Naive thymus-derived CD4-positive, alpha-beta T cell (primary cell): ENCODE measurements around the gene KCNV2. TPM values are rescaled to one million over a fixed set of nuclear protein-coding genes. Genes with fewer than 3 reads are reported as not detected.

Experiments used
- ATAC-seq: fragments of 150-1000 bp; cut with Tn5 transposase; 2 replicates; pipeline ENCODE4 v1.10.0; 2021; ENCODE audit warnings: mild to moderate bottlenecking, moderate library complexity
- CTCF ChIA-PET: fragments of 350-600 bp; sonication (Branson Sonifier 250); formaldehyde crosslinking; loops from one replicate; lab custom pipeline; 2021; ENCODE audit warnings: antibody characterized with exemption; lab: Charles Lee
- POLR2A ChIA-PET: fragments of 350-600 bp; sonication (Branson Sonifier 250); formaldehyde crosslinking; loops from one replicate; lab custom pipeline; 2021; ENCODE audit warnings: antibody characterized with exemption, inconsistent platforms; lab: Charles Lee
- DNase-seq, 9 donors: peaks; one replicate each; pipeline versions ENCODE4 v3.0.0 to v3.0.0-alpha.2; 2020 to 2022; ENCODE audit warnings: mixed read lengths in 1 of 9
- H3K27ac ChIP-seq: one replicate; pipeline ENCODE4 v1.7.0; 2013; ENCODE audit warnings: mild to moderate bottlenecking, low read depth, low read length, moderate library complexity
- H3K27me3 ChIP-seq, 2 donors: one replicate each; pipeline ENCODE4 v1.7.0; 2013; ENCODE audit warnings: low read length in 2 of 2, mild to moderate bottlenecking in 2 of 2, moderate library complexity in 2 of 2; ENCODE audit not compliant: control insufficient read depth in 2 of 2, insufficient read depth in 2 of 2
- H3K36me3 ChIP-seq, 3 experiments: 1 replicate in 2 of 3; 2 replicates in 1 of 3; pipeline ENCODE4 v1.7.0; 2013; ENCODE audit warnings: low read length in 3 of 3, mild to moderate bottlenecking in 3 of 3, moderate library complexity in 1 of 3; ENCODE audit not compliant: insufficient read depth in 3 of 3, control insufficient read depth in 2 of 3
- H3K4me1 ChIP-seq, 2 donors: one replicate each; pipeline ENCODE4 v1.7.0; 2013; ENCODE audit warnings: low read length in 2 of 2, mild to moderate bottlenecking in 2 of 2, moderate library complexity in 1 of 2; ENCODE audit not compliant: control insufficient read depth in 2 of 2, insufficient read depth in 2 of 2
- H3K4me3 ChIP-seq: 2 replicates; pipeline ENCODE4 v1.7.0; 2013; ENCODE audit warnings: mild to moderate bottlenecking, low read length
- H3K9me3 ChIP-seq, 3 experiments: 1 replicate in 2 of 3; 2 replicates in 1 of 3; pipeline ENCODE4 v1.7.0; 2013; ENCODE audit warnings: low read length in 3 of 3; ENCODE audit not compliant: control insufficient read depth in 2 of 3
- H3K27ac Mint-ChIP-seq, 9 donors: one replicate each; pipeline ENCODE4 v1.8.0; 2020 to 2022; ENCODE audit warnings: mixed read lengths in 9 of 9, mild to moderate bottlenecking in 8 of 9, moderate library complexity in 5 of 9, inconsistent platforms in 2 of 9
- H3K27me3 Mint-ChIP-seq, 5 donors: one replicate each; pipeline ENCODE4 v1.8.0; 2021 to 2022; ENCODE audit warnings: mixed read lengths in 5 of 5, mild to moderate bottlenecking in 1 of 5
- H3K36me3 Mint-ChIP-seq, 5 donors: one replicate each; pipeline ENCODE4 v1.8.0; 2020 to 2022; ENCODE audit warnings: mixed read lengths in 5 of 5, mild to moderate bottlenecking in 3 of 5, inconsistent platforms in 1 of 5
- H3K4me1 Mint-ChIP-seq, 7 donors: one replicate each; pipeline ENCODE4 v1.8.0; 2020 to 2022; ENCODE audit warnings: mixed read lengths in 7 of 7, mild to moderate bottlenecking in 3 of 7, inconsistent platforms in 1 of 7
- H3K4me3 Mint-ChIP-seq, 10 donors: one replicate each; pipeline ENCODE4 v1.8.0; 2020 to 2022; ENCODE audit warnings: mild to moderate bottlenecking in 10 of 10, mixed read lengths in 10 of 10, moderate library complexity in 6 of 10, inconsistent platforms in 2 of 10
- H3K9me3 Mint-ChIP-seq, 11 donors: one replicate each; pipeline ENCODE4 v1.8.0; 2020 to 2022; ENCODE audit warnings: mixed read lengths in 11 of 11, mild to moderate bottlenecking in 4 of 11, inconsistent platforms in 1 of 11, moderate library complexity in 1 of 11
- intact Hi-C, 2 donors: fragments of 100-400 bp; cut with micrococcal nuclease; formaldehyde crosslinking; loops; one replicate each; pipeline ENCODE4 v1.15.1; 2023
- polyA plus RNA-seq, 2 donors: library from polyadenylated mRNA; unstranded; fragments of 300-500 nt; fragmentation: Illumina TruSeq; gene quantifications; one replicate each; pipeline ENCODE4 v1.2.3, GENCODE V29; 2021
- total RNA-seq, 6 experiments: library from RNA in 5 of 6; stranded (reverse) in 5 of 6; gene quantifications; 1 replicate in 5 of 6; 2 replicates in 1 of 6; pipeline ENCODE4 v1.2.3 and lab custom pipeline; 2021 to 2026

The KCNV2 gene
- total RNA-seq (not detected), polyA plus RNA-seq (not detected), total RNA-seq (lab: John Stamatoyannopoulos, UW) (not detected)

- Histone ChIP-seq H3K9me3 (peaks cover 0 to 3% (median 0%) of the 10 kb centered on the region in 3 experiments), H3K4me3 (no peak within 1 kb of the TSS), H3K4me1 (no peaks in the 10 kb centered on the region), H3K36me3 (no peaks in the 10 kb centered on the region), H3K27me3 (no peaks in the 10 kb centered on the region), H3K27ac (no peak within 1 kb of the TSS)
- H3K4me3 Mint-ChIP-seq = no peak within 1 kb of the TSS
- no peaks in the 10 kb centered on the region for H3K27me3 Mint-ChIP-seq
- H3K9me3 Mint-ChIP-seq = peaks cover 2 to 14% (median 6%) of the 10 kb centered on the region in 11 donors
- H3K4me1 Mint-ChIP-seq = no peaks in the 10 kb centered on the region
- intact Hi-C loops = no loop called here
- ATAC-seq = no peak
- no peak for DNase-seq
- peaks cover 0 to 24% (median 15%) of the 10 kb centered on the region in 5 donors for H3K36me3 Mint-ChIP-seq
- H3K27ac Mint-ChIP-seq = no peak within 1 kb of the TSS
- POLR2A ChIA-PET = no interaction called here
- CTCF ChIA-PET = no interaction called here
Measured at GRCh38 chr9:2717385-2717784, at the start of gene KCNV2. Gene KCNV2, plus strand, starts transcription at chr9:2717510. Its CDS starts 230 bp downstream, at chr9:2717740.

GRCh38 chr9:2673161-2673560, 44.1 kb upstream of the KCNV2 start:
- POLR2A ChIA-PET = no interaction called here
- no peak overlapping the region for H3K27ac ChIP-seq

DNA sequence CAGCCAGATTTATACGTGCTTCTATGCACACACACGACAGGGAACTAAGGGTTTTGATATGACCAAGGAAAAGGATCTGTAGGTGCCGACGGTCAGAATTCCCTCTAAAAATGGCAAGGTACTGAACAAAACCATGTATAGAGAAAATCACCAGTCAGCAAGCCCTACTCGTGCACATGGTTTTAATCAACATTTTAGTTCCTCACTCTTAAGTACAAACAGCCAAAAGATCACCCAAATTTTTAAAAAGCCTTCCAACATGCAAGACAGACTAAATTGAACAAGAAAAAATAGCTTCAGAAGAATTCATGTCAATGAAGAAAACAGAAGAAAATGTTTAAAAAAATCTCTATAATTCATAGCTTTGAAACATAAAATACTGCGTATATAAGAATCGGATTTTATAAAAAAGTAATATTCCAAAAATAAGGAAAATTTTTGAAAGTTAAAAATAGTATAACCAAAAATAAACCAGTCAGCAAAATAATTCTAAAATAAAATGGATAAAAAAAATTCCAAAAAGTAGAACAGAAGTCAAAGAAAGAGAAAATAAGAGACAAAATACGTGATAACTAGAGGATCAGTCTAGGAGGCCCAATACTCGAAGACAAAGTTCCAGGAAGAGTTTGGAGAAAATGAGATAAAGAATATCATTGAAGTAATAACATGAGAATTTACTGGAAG, 43.0 kb upstream of the KCNV2 start:
- Mint-ChIP-seq H3K4me3 (no peak overlapping the region), H3K36me3 (no peaks in the 10 kb centered on the region), H3K4me1 (no peaks in the 10 kb centered on the region), H3K27me3 (peaks cover 0 to 3% (median 0%) of the 10 kb centered on the region in 5 donors), H3K27ac (no peak overlapping the region), H3K9me3 (no peaks in the 10 kb centered on the region)
- no peak for DNase-seq
- Histone ChIP-seq H3K27ac (no peak overlapping the region), H3K36me3 (no peaks in the 10 kb centered on the region), H3K27me3 (peaks cover 0 to 2% of the 10 kb centered on the region in 2 donors), H3K4me3 (no peak overlapping the region), H3K4me1 (no peaks in the 10 kb centered on the region), H3K9me3 (no peaks in the 10 kb centered on the region)
- no peak for ATAC-seq
- CTCF ChIA-PET = no interaction called here
- intact Hi-C loops = no loop called here
- POLR2A ChIA-PET = no interaction called here

More at GRCh38 chr9:2673161-2673560, 44.1 kb upstream of the KCNV2 start:
- DNase-seq = no peak
- intact Hi-C loops = no loop called here
- no peaks in the 10 kb centered on the region for H3K4me1 Mint-ChIP-seq
- no peaks in the 10 kb centered on the region for H3K9me3 Mint-ChIP-seq
- no peak overlapping the region for H3K4me3 Mint-ChIP-seq
- no peak for ATAC-seq
- H3K9me3 ChIP-seq = no peaks in the 10 kb centered on the region
- CTCF ChIA-PET = no interaction called here
- no peaks in the 10 kb centered on the region for H3K4me1 ChIP-seq
- H3K36me3 ChIP-seq = no peaks in the 10 kb centered on the region
- no peak overlapping the region for H3K27ac Mint-ChIP-seq
- H3K27me3 ChIP-seq = peaks cover 0 to 2% of the 10 kb centered on the region in 2 donors
- peaks cover 0 to 1% (median 0%) of the 10 kb centered on the region in 5 donors for H3K36me3 Mint-ChIP-seq
- H3K27me3 Mint-ChIP-seq = peaks cover 0 to 3% (median 0%) of the 10 kb centered on the region in 5 donors
- no peak overlapping the region for H3K4me3 ChIP-seq

GRCh38 chr9:2675834-2676233, 41.5 kb upstream of the KCNV2 start:
- Histone ChIP-seq H3K27ac (no peak overlapping the region), H3K27me3 (peaks cover 0 to 2% of the 10 kb centered on the region in 2 donors), H3K9me3 (no peaks in the 10 kb centered on the region), H3K36me3 (no peaks in the 10 kb centered on the region), H3K4me1 (no peaks in the 10 kb centered on the region), H3K4me3 (no peak overlapping the region)
- Mint-ChIP-seq H3K9me3 (peaks cover 0 to 4% (median 0%) of the 10 kb centered on the region in 11 donors), H3K4me3 (no peak overlapping the region), H3K27ac (no peak overlapping the region), H3K4me1 (no peaks in the 10 kb centered on the region), H3K27me3 (peaks cover 0 to 3% (median 0%) of the 10 kb centered on the region in 5 donors), H3K36me3 (no peaks in the 10 kb centered on the region)
- ChIA-PET CTCF (no interaction called here), POLR2A (no interaction called here)
- DNase-seq (no peak), ATAC-seq (no peak)
- intact Hi-C loops = no loop called here

DNA sequence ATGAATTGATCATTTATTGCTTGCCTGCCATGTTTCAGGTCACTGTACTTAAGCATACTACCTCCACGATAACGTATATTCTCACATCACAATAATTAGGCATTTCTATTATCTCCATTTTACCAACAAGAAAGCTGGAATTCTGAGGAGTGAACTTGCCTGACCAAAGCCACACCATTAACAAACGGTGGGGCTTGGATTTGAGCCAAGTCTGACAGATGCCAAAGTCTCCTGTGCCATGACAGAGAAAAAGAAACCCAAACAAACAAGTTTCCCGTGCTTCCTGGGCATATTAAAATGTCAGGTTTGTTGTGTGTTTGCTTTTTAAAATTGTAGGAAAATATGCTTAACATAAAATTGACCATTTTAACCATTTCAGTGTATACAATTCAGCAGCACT, 40.8 kb upstream of the KCNV2 start:
- H3K36me3 ChIP-seq = no peaks in the 10 kb centered on the region
- Mint-ChIP-seq H3K27me3 (peaks cover 0 to 3% (median 0%) of the 10 kb centered on the region in 5 donors), H3K36me3 (peaks cover 0 to 2% (median 0%) of the 10 kb centered on the region in 5 donors), H3K4me1 (no peaks in the 10 kb centered on the region), H3K27ac (no peak overlapping the region), H3K9me3 (peaks cover 0 to 4% (median 0%) of the 10 kb centered on the region in 11 donors), H3K4me3 (no peak overlapping the region)
- peaks cover 0 to 2% of the 10 kb centered on the region in 2 donors for H3K27me3 ChIP-seq
- ATAC-seq (no peak), DNase-seq (no peak)
- intact Hi-C loops = no loop called here
- POLR2A ChIA-PET = no interaction called here
- H3K4me1 ChIP-seq = no peaks in the 10 kb centered on the region
- no peaks in the 10 kb centered on the region for H3K9me3 ChIP-seq
- CTCF ChIA-PET = no interaction called here
- H3K27ac ChIP-seq = no peak overlapping the region
- no peak overlapping the region for H3K4me3 ChIP-seq

GRCh38 chr9:2677915-2678889, 39.1 kb upstream of the KCNV2 start:
- CTCF ChIA-PET = no interaction called here
- ATAC-seq (no peak), DNase-seq (no peak)
- Mint-ChIP-seq H3K4me3 (no peak overlapping the region), H3K4me1 (no peaks in the 10 kb centered on the region), H3K27ac (peak overlapping the region in 1 of 9 donors; percentile 1), H3K36me3 (peaks cover 0 to 2% (median 0%) of the 10 kb centered on the region in 5 donors), H3K27me3 (peaks cover 0 to 3% (median 0%) of the 10 kb centered on the region in 5 donors), H3K9me3 (peaks cover 0 to 4% (median 0%) of the 10 kb centered on the region in 11 donors)
- Histone ChIP-seq H3K9me3 (no peaks in the 10 kb centered on the region), H3K4me3 (no peak overlapping the region), H3K27me3 (peaks cover 0 to 2% of the 10 kb centered on the region in 2 donors), H3K4me1 (no peaks in the 10 kb centered on the region), H3K36me3 (no peaks in the 10 kb centered on the region), H3K27ac (no peak overlapping the region)
- intact Hi-C loops = no loop called here
- POLR2A ChIA-PET = no interaction called here
